GM23338 (cell line): ENCODE results near the gene DDB1. TPM values are rescaled to one million over a fixed set of nuclear protein-coding genes. Genes with fewer than 3 reads are reported as not detected.

Experiments
- ATAC-seq: fragments of 200-7000 bp; cut with Tn5 transposase; 3 replicates; pipeline ENCODE4 v1.9.1; 2020
- DNase-seq: peaks from one replicate; pipeline ENCODE4 v3.0.0-alpha.2; 2015; ENCODE audit warnings: low spot score
- H2AFZ ChIP-seq: fragments of 200-600 bp; sonication (generic); 2 replicates; pipeline ENCODE4 v1.8.0; 2016; ENCODE audit warnings: antibody characterized with exemption, mild to moderate bottlenecking, moderate library complexity
- H3F3A ChIP-seq: fragments of 200-600 bp; sonication (generic); replicated peaks from 2 replicates; pipeline ENCODE4 v1.8.0; 2017; ENCODE audit warnings: antibody characterized with exemption, mixed run types, low read depth
- H3K27ac ChIP-seq: fragments of 200-600 bp; sonication (generic); 2 replicates; pipeline ENCODE4 v1.6.1; 2016; ENCODE audit warnings: low read depth
- H3K27me3 ChIP-seq: fragments of 200-600 bp; sonication (generic); 2 replicates; pipeline ENCODE4 v1.8.0; 2016; ENCODE audit warnings: mild to moderate bottlenecking, mixed run types, moderate library complexity; ENCODE audit not compliant: insufficient read depth
- H3K36me3 ChIP-seq: fragments of 200-600 bp; sonication (generic); 2 replicates; pipeline ENCODE4 v1.8.0; 2016; ENCODE audit warnings: mild to moderate bottlenecking; ENCODE audit not compliant: insufficient read depth
- H3K4me1 ChIP-seq: fragments of 200-600 bp; sonication (generic); 2 replicates; pipeline ENCODE4 v1.8.0; 2016; ENCODE audit warnings: mild to moderate bottlenecking, moderate library complexity; ENCODE audit not compliant: insufficient read depth
- H3K4me2 ChIP-seq: fragments of 200-600 bp; sonication (generic); 2 replicates; pipeline ENCODE4 v1.7.1; 2017; ENCODE audit warnings: mixed run types
- H3K4me3 ChIP-seq: fragments of 200-600 bp; sonication (generic); 2 replicates; pipeline ENCODE4 v1.6.1; 2016; ENCODE audit warnings: mixed run types
- H3K79me2 ChIP-seq: fragments of 200-600 bp; sonication (generic); replicated peaks from 2 replicates; pipeline ENCODE4 v1.8.0; 2017; ENCODE audit warnings: mild to moderate bottlenecking; ENCODE audit not compliant: insufficient read depth
- H3K9me2 ChIP-seq: fragments of 200-600 bp; sonication (generic); 2 replicates; pipeline ENCODE4 v1.8.0; 2017; ENCODE audit not compliant: insufficient read depth
- H4K20me1 ChIP-seq: fragments of 200-600 bp; sonication (generic); replicated peaks from 2 replicates; pipeline ENCODE4 v1.8.0; 2017; ENCODE audit warnings: mild to moderate bottlenecking; ENCODE audit not compliant: insufficient read depth
- H3K27ac Mint-ChIP-seq: 2 replicates; pipeline ENCODE4 v1.8.0; 2020; ENCODE audit warnings: inconsistent platforms, mild to moderate bottlenecking, moderate library complexity, mixed read lengths
- H3K27me3 Mint-ChIP-seq: 3 replicates; pipeline ENCODE4 v1.8.0; 2022; ENCODE audit warnings: low read depth, mild to moderate bottlenecking, moderate library complexity, mixed read lengths, inconsistent platforms; ENCODE audit not compliant: insufficient read depth, poor library complexity
- H3K36me3 Mint-ChIP-seq: 3 replicates; pipeline ENCODE4 v1.8.0; 2021; ENCODE audit warnings: low read depth, mild to moderate bottlenecking, inconsistent platforms, moderate library complexity, mixed read lengths
- H3K4me1 Mint-ChIP-seq: 3 replicates; pipeline ENCODE4 v1.8.0; 2020; ENCODE audit warnings: mild to moderate bottlenecking, inconsistent platforms, mixed read lengths
- H3K4me3 Mint-ChIP-seq: 3 replicates; pipeline ENCODE4 v1.8.0; 2021; ENCODE audit warnings: moderate library complexity, mild to moderate bottlenecking, inconsistent platforms, mixed read lengths
- H3K9me3 Mint-ChIP-seq: 3 replicates; pipeline ENCODE4 v1.8.0; 2020; ENCODE audit warnings: moderate library complexity, mild to moderate bottlenecking, inconsistent platforms, mixed read lengths
- CTCF ChIP-seq, 2 experiments: fragments of 200-600 bp in 1 of 2; sonication (generic) in 1 of 2; conservative IDR thresholded peaks; 2 replicates each; pipeline versions ENCODE4 v1.5.1 to v1.6.1; 2016 to 2017; ENCODE audit warnings: antibody characterized with exemption in 2 of 2, low read depth in 2 of 2, mild to moderate bottlenecking in 2 of 2, moderate library complexity in 1 of 2
- ETS1 ChIP-seq: IDR thresholded peaks from 2 replicates; pipeline ENCODE4 v1.6.1; 2016; ENCODE audit warnings: antibody characterized with exemption
- EZH2 ChIP-seq: fragments of 200-600 bp; sonication (generic); IDR thresholded peaks from one replicate; pipeline ENCODE4 v1.8.0; 2017; ENCODE audit warnings: antibody characterized with exemption, mild to moderate bottlenecking, low read depth; ENCODE audit not compliant: unreplicated experiment
- EZH2phosphoT487 ChIP-seq: fragments of 200-600 bp; sonication (generic); IDR thresholded peaks from one replicate; pipeline ENCODE4 v1.8.1; 2018; ENCODE audit warnings: antibody characterized with exemption; ENCODE audit not compliant: unreplicated experiment
- JUNB ChIP-seq: IDR thresholded peaks from one replicate; pipeline ENCODE4 v1.6.1; 2016; ENCODE audit warnings: antibody characterized with exemption; ENCODE audit not compliant: unreplicated experiment
- ZNF114 ChIP-seq: fragments of 250-450 bp; sonication (Bioruptor Pico); IDR thresholded peaks from 2 replicates; pipeline ENCODE4 v1.5.0; 2020; ENCODE audit warnings: mild to moderate bottlenecking, moderate library complexity
- ZNF331 ChIP-seq: fragments of 250-450 bp; sonication (Bioruptor Pico); IDR thresholded peaks from 2 replicates; pipeline ENCODE4 v1.5.0; 2020; ENCODE audit warnings: low read depth, mild to moderate bottlenecking, moderate library complexity
- ZNF462 ChIP-seq: fragments of 250-450 bp; sonication (Bioruptor Pico); IDR thresholded peaks from 2 replicates; pipeline ENCODE4 v1.5.0; 2020; ENCODE audit warnings: mild to moderate bottlenecking, moderate library complexity
- polyA plus RNA-seq: library from polyadenylated mRNA; unstranded; fragments of >200 nt; fragmentation: Nextera tagmentation; extraction: Ambion mirVana; gene quantifications from 2 replicates; pipeline ENCODE4 v1.2.1, GENCODE V29; 2016
- total RNA-seq: library from RNA; depleted of rRNA; stranded (reverse); fragments of >200 nt; shearing (Covaris generic); gene quantifications from 2 replicates; pipeline ENCODE4 v1.2.3, GENCODE V29; 2014

Gene DDB1
- total and polyA plus RNA-seq, 2 experiments from 2014 or later: 102 to 282 TPM

GRCh38 chr11:61305417-61305816 is 27.5 kb downstream of the DDB1 start:
- H3K36me3 Mint-ChIP-seq: peaks cover 47% of the 10 kb centered on the region
- H3K4me1 ChIP-seq: no peaks in the 10 kb centered on the region
- DNase-seq (no peak), ATAC-seq (no peak)
- H3F3A ChIP-seq: 0 out of 2 replicates have a peak, but pooled peaks cover 8% of the 10 kb centered on the region
- no peak overlapping the region for H2AFZ ChIP-seq
- no peak overlapping the region for H3K4me2 ChIP-seq
- no peak overlapping the region for H3K27ac ChIP-seq
- TF ChIP-seq CTCF (conservative IDR thresholded peaks at IDR 0.05; ENCODE audit: low read depth in 2 of 2) (no peak), EZH2phosphoT487 (no peak), JUNB (no peak), ZNF331 (no peak)
- H3K27me3 ChIP-seq: no peaks in the 10 kb centered on the region
- peaks cover 81% of the 10 kb centered on the region for H3K36me3 ChIP-seq
- H3K27ac Mint-ChIP-seq: no peak overlapping the region
- no peaks in the 10 kb centered on the region; the same call in 2 of the 3 replicates for H3K4me1 Mint-ChIP-seq
- H3K4me3 ChIP-seq: no peak overlapping the region
- no peaks in the 10 kb centered on the region for H3K9me3 Mint-ChIP-seq
- H3K79me2 ChIP-seq: peaks cover 5% of the 10 kb centered on the region; the same call in 1 of the 2 replicates
- H3K27me3 Mint-ChIP-seq: peaks cover under 1% of the 10 kb centered on the region
- no peaks in the 10 kb centered on the region for H3K9me2 ChIP-seq
- peaks cover 33% of the 10 kb centered on the region; the same call in 1 of the 2 replicates for H4K20me1 ChIP-seq
- no peak overlapping the region for H3K4me3 Mint-ChIP-seq

DNA sequence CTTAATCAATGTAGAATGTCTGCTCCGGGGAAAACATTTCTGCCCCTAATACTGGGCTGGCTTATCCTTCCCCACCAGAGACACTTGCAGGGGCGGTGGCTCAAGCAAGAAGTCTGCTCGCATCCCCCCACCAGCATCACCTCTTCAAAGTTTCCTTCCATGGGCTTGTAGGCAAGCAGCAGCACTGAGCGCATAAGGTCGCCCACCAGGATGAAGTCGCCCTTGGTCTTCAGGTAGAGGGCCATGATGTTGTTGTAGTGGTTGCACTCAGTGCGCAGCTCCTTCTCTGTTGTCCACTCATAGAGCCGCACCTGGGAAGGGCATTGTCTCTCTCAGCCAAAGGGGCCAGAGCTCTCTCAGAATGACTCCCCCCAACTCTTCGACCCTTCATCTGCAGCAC is 29.2 kb downstream of the DDB1 start:
- ATAC-seq: no peak

More for the DNA sequence above, 29.2 kb downstream of the DDB1 start:
- Histone ChIP-seq H3K27me3 (no peaks in the 10 kb centered on the region), H3F3A (0 out of 2 replicates have a peak, but pooled peaks cover 4% of the 10 kb centered on the region), H3K79me2 (no peaks in the 10 kb centered on the region; the same call in 1 of the 2 replicates), H3K36me3 (peaks cover 75% of the 10 kb centered on the region), H3K9me2 (no peaks in the 10 kb centered on the region), H2AFZ (no peak overlapping the region), H3K4me3 (no peak overlapping the region), H4K20me1 (peaks cover 35% of the 10 kb centered on the region; the same call in 1 of the 2 replicates), H3K27ac (no peak overlapping the region), H3K4me2 (no peak overlapping the region), H3K4me1 (no peaks in the 10 kb centered on the region)
- no peak for TF ChIP-seq EZH2
- no peak for TF ChIP-seq ZNF114 (CRISPR knock-in tag)
- no peak for TF ChIP-seq ETS1
- no peak for TF ChIP-seq ZNF462 (CRISPR knock-in tag)
- Mint-ChIP-seq H3K27me3 (peaks cover 3% of the 10 kb centered on the region), H3K9me3 (no peaks in the 10 kb centered on the region), H3K4me1 (peaks cover 4% of the 10 kb centered on the region), H3K36me3 (peaks cover 61% of the 10 kb centered on the region), H3K27ac (no peak overlapping the region), H3K4me3 (no peak overlapping the region)
- DNase-seq: no peak
